Choroid plexus epithelial cell (primary cell): Measurements from ENCODE around the gene TMEM169.

Source experiments
- DNase-seq: peaks from one replicate; pipeline ENCODE4 v3.0.0-alpha.2; 2010; ENCODE audit warnings: low read depth
- H3K4me3 ChIP-seq: 2 replicates; pipeline ENCODE4 v1.5.1; 2011; ENCODE audit warnings: low read depth, mild to moderate bottlenecking, control low read depth, low read length, moderate library complexity
- TF ChIP-seq, protein P1 (sequence below): conservative IDR thresholded peaks from 2 replicates; pipeline ENCODE4 v1.5.1; 2011; ENCODE audit warnings: low read depth, mild to moderate bottlenecking, control low read depth, inconsistent platforms, low read length, moderate library complexity

The TMEM169 gene, protein sequence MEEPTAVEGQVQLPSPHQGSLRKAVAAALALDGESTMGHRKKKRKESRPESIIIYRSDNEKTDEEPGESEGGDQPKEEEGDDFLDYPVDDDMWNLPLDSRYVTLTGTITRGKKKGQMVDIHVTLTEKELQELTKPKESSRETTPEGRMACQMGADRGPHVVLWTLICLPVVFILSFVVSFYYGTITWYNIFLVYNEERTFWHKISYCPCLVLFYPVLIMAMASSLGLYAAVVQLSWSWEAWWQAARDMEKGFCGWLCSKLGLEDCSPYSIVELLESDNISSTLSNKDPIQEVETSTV

DNA sequence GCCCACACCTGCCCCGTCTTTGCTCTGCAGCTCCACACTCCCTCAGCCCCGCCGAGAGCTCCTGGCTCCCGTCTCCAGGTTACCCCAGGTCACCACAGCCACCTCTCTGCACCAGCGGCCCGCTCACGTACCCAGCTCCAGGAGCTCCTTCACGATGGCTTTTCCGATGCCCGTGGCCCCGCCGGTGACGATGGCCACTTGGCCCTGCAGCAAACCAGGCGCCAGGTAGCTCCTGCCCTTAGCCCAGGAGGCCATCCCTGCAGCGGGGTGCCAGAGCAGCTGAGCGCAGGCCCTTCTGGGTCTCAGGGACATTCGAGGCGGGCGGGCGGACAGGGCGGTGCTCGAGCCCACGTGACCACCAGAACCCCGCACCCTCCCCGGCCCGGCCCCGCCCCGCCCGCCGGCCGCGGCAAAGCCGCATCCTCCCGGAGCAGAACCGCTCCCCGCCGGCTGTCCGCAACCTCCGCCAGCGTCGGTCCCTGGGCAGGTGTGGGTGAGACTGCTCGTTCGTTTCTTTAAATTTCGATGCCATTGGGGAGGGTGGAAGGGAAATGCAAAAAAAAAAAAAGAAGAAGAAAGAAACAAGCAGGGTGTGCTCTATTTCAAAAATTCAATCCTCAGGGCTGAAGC lies at the start of gene TMEM169, which contains the start of gene PECR:
TMEM169 (plus strand) TSS at position 433 of the 630 bp plus-strand sequence. CDS start 14,045 bp downstream, outside the sequence.
PECR (minus strand) TSS at position 323 of the 630 bp plus-strand sequence; CDS start at position 255, 68 bp downstream.
- DNase-seq, result peak; percentile 47
- TF ChIP-seq, protein P1, sequence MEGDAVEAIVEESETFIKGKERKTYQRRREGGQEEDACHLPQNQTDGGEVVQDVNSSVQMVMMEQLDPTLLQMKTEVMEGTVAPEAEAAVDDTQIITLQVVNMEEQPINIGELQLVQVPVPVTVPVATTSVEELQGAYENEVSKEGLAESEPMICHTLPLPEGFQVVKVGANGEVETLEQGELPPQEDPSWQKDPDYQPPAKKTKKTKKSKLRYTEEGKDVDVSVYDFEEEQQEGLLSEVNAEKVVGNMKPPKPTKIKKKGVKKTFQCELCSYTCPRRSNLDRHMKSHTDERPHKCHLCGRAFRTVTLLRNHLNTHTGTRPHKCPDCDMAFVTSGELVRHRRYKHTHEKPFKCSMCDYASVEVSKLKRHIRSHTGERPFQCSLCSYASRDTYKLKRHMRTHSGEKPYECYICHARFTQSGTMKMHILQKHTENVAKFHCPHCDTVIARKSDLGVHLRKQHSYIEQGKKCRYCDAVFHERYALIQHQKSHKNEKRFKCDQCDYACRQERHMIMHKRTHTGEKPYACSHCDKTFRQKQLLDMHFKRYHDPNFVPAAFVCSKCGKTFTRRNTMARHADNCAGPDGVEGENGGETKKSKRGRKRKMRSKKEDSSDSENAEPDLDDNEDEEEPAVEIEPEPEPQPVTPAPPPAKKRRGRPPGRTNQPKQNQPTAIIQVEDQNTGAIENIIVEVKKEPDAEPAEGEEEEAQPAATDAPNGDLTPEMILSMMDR, result no peak
- H3K4me3 ChIP-seq, result peak within 1 kb of the TSS; percentile 73

DNA sequence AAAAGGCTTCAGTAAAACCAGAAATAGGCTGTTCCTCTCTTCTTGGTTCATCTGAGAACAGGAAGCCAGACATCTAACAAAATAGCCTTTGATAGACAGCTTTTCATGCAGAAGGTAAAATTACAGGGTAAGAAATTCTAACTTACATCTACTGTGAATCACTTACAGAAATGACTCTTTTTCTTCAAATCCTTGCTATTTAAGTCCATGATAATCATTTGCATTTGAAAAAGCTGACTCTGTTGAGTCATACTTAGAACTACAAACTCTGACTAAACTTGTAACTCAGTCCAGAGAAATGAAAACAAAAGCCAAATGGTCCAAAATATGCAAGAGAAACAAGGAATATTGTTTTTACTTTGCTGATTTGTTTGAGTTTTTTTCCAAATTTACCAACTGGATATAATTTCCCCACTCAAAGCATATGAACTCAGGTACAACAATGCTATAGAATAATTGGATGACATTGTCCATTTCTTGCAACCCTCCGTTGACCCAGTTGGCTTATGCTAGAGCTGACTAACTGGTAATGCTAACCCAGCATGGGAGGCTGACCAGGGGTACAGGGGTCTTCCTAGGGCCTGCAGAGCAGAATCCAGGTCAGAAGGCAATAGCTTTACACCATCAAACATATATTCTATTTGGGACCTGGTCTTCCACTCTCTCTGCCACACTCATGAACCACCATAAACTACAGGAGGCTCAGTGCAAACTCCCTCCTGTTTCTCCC lies 49.6 kb upstream of the TMEM169 start:
- no peak overlapping the region for H3K4me3 ChIP-seq
- DNase-seq, result peak; percentile 75
- TF ChIP-seq, protein P1, result no peak

DNA sequence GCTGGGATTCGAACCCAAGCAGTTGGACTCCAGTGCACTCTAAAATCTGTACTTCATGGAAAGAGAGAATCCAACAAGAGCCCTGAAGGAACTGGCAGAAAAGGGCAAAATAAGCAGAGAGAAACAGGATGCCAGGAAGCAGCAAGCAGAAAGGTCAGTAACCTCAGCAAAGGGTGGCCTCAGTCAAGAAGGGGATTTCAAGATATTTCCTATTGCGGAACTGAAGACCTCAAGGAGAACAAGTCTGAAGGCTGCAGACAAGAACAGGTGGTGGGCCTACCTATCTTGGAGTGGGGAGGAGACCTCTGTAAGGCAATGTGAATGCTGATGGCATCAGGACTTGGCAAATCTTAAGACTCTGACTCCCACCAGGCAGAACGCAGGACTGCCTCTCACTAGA lies 48.3 kb upstream of the TMEM169 start:
- no peak overlapping the region for H3K4me3 ChIP-seq
- DNase-seq, result no peak
- TF ChIP-seq, protein P1, result no peak

DNA sequence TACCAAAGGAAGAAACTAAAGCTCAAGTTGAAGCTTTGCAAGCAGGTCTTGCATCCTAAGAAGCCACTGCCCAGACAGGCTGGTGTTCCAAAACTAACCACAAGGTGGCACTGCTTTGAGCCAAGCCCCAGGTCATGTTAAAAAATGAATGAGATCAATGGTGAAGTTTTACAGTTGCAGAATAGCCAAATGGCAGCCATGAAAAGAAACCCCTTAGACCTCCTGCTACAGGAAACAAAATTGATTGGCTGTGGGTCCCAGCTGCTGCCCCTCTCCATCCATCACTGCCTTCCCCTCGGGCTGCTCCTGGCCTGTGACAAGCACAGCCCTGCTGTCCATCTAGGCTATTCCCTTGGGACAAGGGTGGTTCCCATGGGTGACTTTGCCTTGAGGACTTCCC lies 47.7 kb upstream of the TMEM169 start:
- H3K4me3 ChIP-seq, result no peak overlapping the region
- DNase-seq, result peak; percentile 91
- TF ChIP-seq, protein P1, result peak; percentile 93

DNA sequence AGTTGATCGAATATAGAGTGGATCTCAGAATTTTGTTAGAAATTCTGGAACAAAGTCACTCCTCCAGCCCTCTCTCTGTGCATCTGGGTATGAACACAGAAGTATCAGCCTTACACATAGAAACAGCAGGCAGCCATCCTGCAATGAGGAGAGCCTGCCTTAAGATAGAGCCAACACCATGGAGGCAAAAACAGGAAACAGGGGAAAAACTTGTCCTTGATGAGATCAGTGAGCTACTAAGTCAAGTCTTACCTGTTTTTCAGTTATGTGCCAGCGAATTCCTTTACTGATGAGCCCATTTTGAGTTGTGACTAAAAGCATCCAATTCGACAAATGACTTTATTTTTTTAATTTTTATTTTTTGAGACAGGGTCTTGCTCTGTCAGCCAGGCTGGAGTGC lies 41.8 kb upstream of the TMEM169 start:
- no peak for DNase-seq
- H3K4me3 ChIP-seq, result no peak overlapping the region
- TF ChIP-seq, protein P1, result no peak

DNA sequence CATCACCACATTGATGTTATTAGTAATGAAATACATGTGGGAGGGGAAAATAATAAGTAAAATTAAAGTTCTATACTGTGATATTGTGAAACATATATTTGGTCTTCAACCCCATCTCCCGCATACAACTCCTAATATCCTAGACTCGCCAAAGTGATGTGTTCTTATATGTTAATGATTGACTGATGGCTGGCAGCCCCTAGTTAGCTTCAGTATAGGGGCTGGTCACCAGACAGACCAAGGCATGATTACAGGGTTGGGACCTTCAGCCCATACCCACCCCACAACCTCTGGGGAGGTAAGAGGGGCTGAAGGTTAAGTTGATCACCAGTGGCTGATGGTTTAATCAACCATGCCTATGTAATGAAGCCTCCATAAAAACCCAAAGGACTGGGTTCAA lies 40.3 kb upstream of the TMEM169 start:
- TF ChIP-seq, protein P1, result no peak
- no peak for DNase-seq
- no peak overlapping the region for H3K4me3 ChIP-seq
